ENCODE measurements around the gene SUN5.
"Not testable (repeated sequence)": the region's sequence is repeated elsewhere in the genome, so short reads cannot be mapped to it uniquely, and the experiment has no call there.

Gene SUN5

GRCh38 chr20:33004141-33004751 is at the start of gene SUN5:
TSS of gene SUN5 (minus strand) at chr20:33004433. CDS start at chr20:33004340, 93 bp downstream.
- DNase-seq (ENCODE audit: extremely low read depth, insufficient read length) = no peak
- Histone ChIP-seq H3K27me3 (replicated peaks; ENCODE audit: control insufficient read depth, insufficient read depth, low read length) (no peaks in the 10 kb centered on the region), H3K36me3 (ENCODE audit: control insufficient read depth, insufficient read depth, low read length) (no peaks in the 10 kb centered on the region), H3K4me3 (replicated peaks; ENCODE audit: low read depth, low read length) (no peak within 1 kb of the TSS)
- TF ChIP-seq, protein P1, sequence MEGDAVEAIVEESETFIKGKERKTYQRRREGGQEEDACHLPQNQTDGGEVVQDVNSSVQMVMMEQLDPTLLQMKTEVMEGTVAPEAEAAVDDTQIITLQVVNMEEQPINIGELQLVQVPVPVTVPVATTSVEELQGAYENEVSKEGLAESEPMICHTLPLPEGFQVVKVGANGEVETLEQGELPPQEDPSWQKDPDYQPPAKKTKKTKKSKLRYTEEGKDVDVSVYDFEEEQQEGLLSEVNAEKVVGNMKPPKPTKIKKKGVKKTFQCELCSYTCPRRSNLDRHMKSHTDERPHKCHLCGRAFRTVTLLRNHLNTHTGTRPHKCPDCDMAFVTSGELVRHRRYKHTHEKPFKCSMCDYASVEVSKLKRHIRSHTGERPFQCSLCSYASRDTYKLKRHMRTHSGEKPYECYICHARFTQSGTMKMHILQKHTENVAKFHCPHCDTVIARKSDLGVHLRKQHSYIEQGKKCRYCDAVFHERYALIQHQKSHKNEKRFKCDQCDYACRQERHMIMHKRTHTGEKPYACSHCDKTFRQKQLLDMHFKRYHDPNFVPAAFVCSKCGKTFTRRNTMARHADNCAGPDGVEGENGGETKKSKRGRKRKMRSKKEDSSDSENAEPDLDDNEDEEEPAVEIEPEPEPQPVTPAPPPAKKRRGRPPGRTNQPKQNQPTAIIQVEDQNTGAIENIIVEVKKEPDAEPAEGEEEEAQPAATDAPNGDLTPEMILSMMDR (IDR thresholded peaks at IDR 0.05; ENCODE audit: insufficient read depth, low read length, poor library complexity, severe bottlenecking) = no peak

GRCh38 chr20:33053291-33054106 is 49.3 kb upstream of the SUN5 start, which contains the start of gene BPIFB3:
TSS of gene BPIFB3 (plus strand) at chr20:33053903. CDS start at chr20:33055436, 1,533 bp downstream.
- Histone ChIP-seq H3K36me3 (ENCODE audit: control insufficient read depth, insufficient read depth, low read length) (no peaks in the 10 kb centered on the region), H3K27me3 (replicated peaks; ENCODE audit: control insufficient read depth, insufficient read depth, low read length) (no peaks in the 10 kb centered on the region), H3K4me3 (replicated peaks; ENCODE audit: low read depth, low read length) (no peak within 1 kb of the TSS)
- TF ChIP-seq, protein P1 (IDR thresholded peaks at IDR 0.05; ENCODE audit: insufficient read depth, low read length, poor library complexity, severe bottlenecking) = no peak
- no peak for DNase-seq (ENCODE audit: extremely low read depth, insufficient read length)

- TF ChIP-seq, protein P1 (IDR thresholded peaks at IDR 0.05; ENCODE audit: insufficient read depth, low read length, poor library complexity, severe bottlenecking) = no peak
- H3K36me3 ChIP-seq (ENCODE audit: control insufficient read depth, insufficient read depth, low read length) = no peaks in the 10 kb centered on the region
- DNase-seq (ENCODE audit: extremely low read depth, insufficient read length) = no peak
Observed at GRCh38 chr20:33051333-33051732, 47.1 kb upstream of the SUN5 start.

DNA sequence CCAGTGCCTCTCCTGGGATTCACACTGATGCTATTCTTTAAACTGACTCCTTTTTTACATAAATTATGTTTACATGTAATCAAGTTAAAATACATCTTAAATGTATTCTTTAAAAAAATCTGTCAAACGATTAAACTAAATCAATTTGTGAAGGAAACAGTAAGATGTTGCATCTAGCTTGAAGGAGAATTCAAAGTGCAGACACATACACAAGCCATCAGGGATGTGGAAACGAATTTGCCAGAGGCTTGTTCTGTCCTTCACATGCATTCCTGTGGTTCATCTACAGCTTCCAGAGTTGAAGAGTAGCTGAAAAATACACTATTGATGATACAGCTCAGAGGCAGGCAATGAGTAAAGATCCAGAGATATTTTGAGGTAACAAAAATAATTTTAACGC is 42.2 kb upstream of the SUN5 start:
- Histone ChIP-seq H3K4me3 (replicated peaks; ENCODE audit: low read depth, low read length) (no peak overlapping the region), H3K36me3 (ENCODE audit: control insufficient read depth, insufficient read depth, low read length) (no peaks in the 10 kb centered on the region), H3K27me3 (replicated peaks; ENCODE audit: control insufficient read depth, insufficient read depth, low read length) (no peaks in the 10 kb centered on the region; the same call in none of the 2 replicates)
- no peak for DNase-seq (ENCODE audit: extremely low read depth, insufficient read length)
- TF ChIP-seq, protein P1 (IDR thresholded peaks at IDR 0.05; ENCODE audit: insufficient read depth, low read length, poor library complexity, severe bottlenecking) = no peak

More at GRCh38 chr20:33051333-33051732, 47.1 kb upstream of the SUN5 start:
- no peak overlapping the region for H3K4me3 ChIP-seq (replicated peaks; ENCODE audit: low read depth, low read length)
- H3K27me3 ChIP-seq (replicated peaks; ENCODE audit: control insufficient read depth, insufficient read depth, low read length) = no peaks in the 10 kb centered on the region; the same call in 1 of the 2 replicates

DNA sequence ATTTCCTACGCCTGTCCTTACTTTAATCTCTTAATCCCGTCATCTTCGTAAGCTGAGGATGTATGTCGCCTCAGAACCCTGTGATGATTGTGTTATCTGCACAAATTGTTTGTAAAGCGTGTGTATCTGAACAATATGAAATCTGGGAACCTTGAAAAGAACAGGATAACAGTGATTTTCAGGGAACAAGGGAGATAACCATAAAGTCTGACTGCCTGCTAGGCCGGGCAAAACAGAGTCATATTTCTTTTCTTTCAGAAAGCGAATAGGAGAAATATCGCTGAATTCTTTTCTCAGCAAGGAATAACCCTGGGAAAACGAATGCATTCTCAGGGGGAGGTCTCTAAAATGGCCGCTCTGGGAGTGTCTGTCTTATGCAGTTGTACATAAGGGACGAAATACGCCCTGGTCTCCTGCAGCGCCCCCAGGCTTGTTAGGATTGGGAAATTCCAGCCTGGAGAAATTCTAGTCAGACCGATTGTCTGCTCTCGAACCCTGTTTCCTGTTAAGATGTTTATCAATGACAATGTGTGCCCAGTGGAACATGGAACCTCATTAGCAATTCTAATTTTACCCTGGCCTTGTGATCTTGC is 41.0 kb upstream of the SUN5 start:
- not testable (repeated sequence) for H3K4me3 ChIP-seq (replicated peaks; ENCODE audit: low read depth, low read length); H3K27me3 ChIP-seq (replicated peaks; ENCODE audit: control insufficient read depth, insufficient read depth, low read length)

DNA sequence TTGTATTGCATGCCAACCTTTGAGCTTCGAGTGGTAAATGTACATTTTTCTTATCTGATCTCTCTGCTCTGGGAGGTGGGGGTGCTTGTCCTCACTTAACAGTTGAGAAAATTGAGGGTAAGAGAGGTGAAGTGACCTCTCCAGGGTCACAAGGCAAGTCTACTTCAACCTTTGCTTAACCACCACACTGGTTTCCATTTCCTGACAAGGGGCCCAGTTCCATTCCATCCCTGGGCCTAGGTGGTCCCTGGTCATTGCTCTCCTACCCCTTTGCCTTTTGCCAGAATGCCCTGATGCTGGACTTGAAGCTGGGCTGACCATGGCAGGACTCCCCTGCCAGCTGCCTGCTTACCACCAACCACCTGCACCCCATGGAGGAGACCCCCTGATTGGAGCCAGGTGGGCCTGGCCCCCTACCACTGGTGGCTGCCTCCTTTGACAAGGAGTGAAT is 39.5 kb upstream of the SUN5 start:
- no peak for DNase-seq (ENCODE audit: extremely low read depth, insufficient read length)
- TF ChIP-seq, protein P1 (IDR thresholded peaks at IDR 0.05; ENCODE audit: insufficient read depth, low read length, poor library complexity, severe bottlenecking) = no peak
- Histone ChIP-seq H3K4me3 (replicated peaks; ENCODE audit: low read depth, low read length) (no peak overlapping the region), H3K36me3 (ENCODE audit: control insufficient read depth, insufficient read depth, low read length) (no peaks in the 10 kb centered on the region), H3K27me3 (replicated peaks; ENCODE audit: control insufficient read depth, insufficient read depth, low read length) (no peaks in the 10 kb centered on the region; the same call in none of the 2 replicates)

More for the DNA sequence above, 41.0 kb upstream of the SUN5 start:
- not testable (repeated sequence) for H3K36me3 ChIP-seq (ENCODE audit: control insufficient read depth, insufficient read depth, low read length); DNase-seq (ENCODE audit: extremely low read depth, insufficient read length)

All from GM06990 (cell line).